Nephron progenitor cell (in vitro differentiated cells): Measurements from ENCODE around the gene PKP1.

ENCODE experiments used
- DNase-seq: peaks from one replicate; pipeline ENCODE4 v3.0.0; 2021
- H3K27ac Mint-ChIP-seq: 2 replicates; pipeline ENCODE4 v1.8.0; 2021; ENCODE audit warnings: mild to moderate bottlenecking, moderate library complexity, mixed read lengths
- H3K27me3 Mint-ChIP-seq: 2 replicates; pipeline ENCODE4 v1.8.0; 2021; ENCODE audit warnings: mild to moderate bottlenecking, low read depth, mixed read lengths; ENCODE audit not compliant: poor library complexity
- H3K36me3 Mint-ChIP-seq: 2 replicates; pipeline ENCODE4 v1.8.0; 2021; ENCODE audit warnings: low read depth, mixed read lengths
- H3K4me1 Mint-ChIP-seq: 2 replicates; pipeline ENCODE4 v1.8.0; 2021; ENCODE audit warnings: mixed read lengths
- H3K4me3 Mint-ChIP-seq: 2 replicates; pipeline ENCODE4 v1.8.0; 2021; ENCODE audit warnings: mild to moderate bottlenecking, moderate library complexity, mixed read lengths
- H3K9me3 Mint-ChIP-seq: 2 replicates; pipeline ENCODE4 v1.8.0; 2021; ENCODE audit warnings: mild to moderate bottlenecking, moderate library complexity, mixed read lengths
- TF ChIP-seq, protein P1 (sequence below): fragments of 200-600 bp; sonication (generic); IDR thresholded peaks from 2 replicates; pipeline ENCODE4 v1.5.0; 2021; ENCODE audit warnings: antibody characterized with exemption

The PKP1 gene

DNA sequence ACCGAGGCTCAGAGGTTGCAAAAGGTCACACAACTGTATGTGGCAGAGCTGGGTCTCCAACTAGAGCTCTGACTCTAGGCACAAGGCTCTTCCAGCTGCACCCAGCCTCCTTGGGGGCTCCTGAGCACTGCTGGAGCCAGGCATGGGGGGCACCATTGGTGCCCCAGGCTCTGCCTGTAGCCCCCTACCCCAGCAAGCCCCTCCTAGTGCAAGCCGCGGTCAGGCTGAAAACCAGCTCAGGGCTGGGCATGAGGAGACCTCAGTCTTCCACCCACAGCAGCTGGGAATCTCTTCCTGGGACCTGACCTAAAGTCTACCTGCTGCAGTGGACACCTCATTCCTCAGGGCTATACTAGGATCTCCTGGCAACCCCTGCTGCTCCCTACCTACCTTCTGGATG is 79.6 kb downstream of the PKP1 start:
- H3K4me1 Mint-ChIP-seq = peaks cover 26% of the 10 kb centered on the region
- no peaks in the 10 kb centered on the region for H3K9me3 Mint-ChIP-seq
- H3K4me3 Mint-ChIP-seq = no peak overlapping the region
- DNase-seq = no peak
- H3K27ac Mint-ChIP-seq = no peak overlapping the region
- H3K36me3 Mint-ChIP-seq = no peaks in the 10 kb centered on the region
- TF ChIP-seq, protein P1, sequence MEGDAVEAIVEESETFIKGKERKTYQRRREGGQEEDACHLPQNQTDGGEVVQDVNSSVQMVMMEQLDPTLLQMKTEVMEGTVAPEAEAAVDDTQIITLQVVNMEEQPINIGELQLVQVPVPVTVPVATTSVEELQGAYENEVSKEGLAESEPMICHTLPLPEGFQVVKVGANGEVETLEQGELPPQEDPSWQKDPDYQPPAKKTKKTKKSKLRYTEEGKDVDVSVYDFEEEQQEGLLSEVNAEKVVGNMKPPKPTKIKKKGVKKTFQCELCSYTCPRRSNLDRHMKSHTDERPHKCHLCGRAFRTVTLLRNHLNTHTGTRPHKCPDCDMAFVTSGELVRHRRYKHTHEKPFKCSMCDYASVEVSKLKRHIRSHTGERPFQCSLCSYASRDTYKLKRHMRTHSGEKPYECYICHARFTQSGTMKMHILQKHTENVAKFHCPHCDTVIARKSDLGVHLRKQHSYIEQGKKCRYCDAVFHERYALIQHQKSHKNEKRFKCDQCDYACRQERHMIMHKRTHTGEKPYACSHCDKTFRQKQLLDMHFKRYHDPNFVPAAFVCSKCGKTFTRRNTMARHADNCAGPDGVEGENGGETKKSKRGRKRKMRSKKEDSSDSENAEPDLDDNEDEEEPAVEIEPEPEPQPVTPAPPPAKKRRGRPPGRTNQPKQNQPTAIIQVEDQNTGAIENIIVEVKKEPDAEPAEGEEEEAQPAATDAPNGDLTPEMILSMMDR = no peak
- peaks cover 16% of the 10 kb centered on the region for H3K27me3 Mint-ChIP-seq

GRCh38 chr1:201363467-201363866 is 80.2 kb downstream of the PKP1 start:
- TF ChIP-seq, protein P1 = no peak
- Mint-ChIP-seq H3K27me3 (peaks cover 17% of the 10 kb centered on the region), H3K4me1 (peaks cover 26% of the 10 kb centered on the region), H3K9me3 (no peaks in the 10 kb centered on the region), H3K36me3 (no peaks in the 10 kb centered on the region), H3K27ac (peak overlapping the region; percentile 20), H3K4me3 (no peak overlapping the region)
- DNase-seq = no peak

DNA sequence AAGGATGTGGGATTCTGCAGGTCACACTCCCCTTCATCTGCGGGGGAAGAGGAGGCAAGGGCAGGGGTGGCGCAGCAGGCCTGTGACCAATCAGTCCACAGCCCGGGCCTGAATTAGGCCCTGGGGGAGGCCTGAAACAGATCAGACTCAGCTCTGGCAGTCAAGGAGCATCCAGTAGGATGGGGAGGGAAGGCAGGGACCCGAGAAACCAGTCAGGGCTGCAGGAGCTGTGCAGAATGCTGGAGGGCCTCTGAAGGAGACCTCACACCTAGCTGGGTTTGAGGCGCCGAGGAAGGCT is 81.5 kb downstream of the PKP1 start:
- DNase-seq = no peak
- no peak overlapping the region for H3K4me3 Mint-ChIP-seq
- no peaks in the 10 kb centered on the region for H3K9me3 Mint-ChIP-seq
- H3K27ac Mint-ChIP-seq = no peak overlapping the region
- TF ChIP-seq, protein P1 = no peak
- H3K4me1 Mint-ChIP-seq = peaks cover 29% of the 10 kb centered on the region
- H3K36me3 Mint-ChIP-seq = no peaks in the 10 kb centered on the region
- peaks cover 22% of the 10 kb centered on the region for H3K27me3 Mint-ChIP-seq

DNA sequence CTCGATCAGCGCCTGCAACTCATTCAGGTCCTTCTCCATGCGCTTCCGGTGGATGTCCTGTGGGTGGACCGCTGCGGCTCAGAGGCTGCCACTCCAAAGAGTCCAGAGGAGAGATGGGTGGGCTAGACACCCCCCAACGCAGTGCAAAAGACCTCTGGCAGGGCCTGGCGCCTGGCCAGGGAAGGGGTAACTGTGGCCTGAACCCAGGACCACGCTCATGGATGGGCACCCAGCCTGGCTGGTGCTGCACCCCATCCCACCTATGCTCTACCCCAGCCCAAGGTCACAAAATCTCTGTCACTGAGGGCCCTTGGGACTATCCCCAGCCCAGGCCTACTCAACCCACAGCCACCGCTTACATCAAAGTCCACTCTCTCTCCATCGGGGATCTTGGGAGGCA is 81.9 kb downstream of the PKP1 start:
- Mint-ChIP-seq H3K27ac (no peak overlapping the region), H3K27me3 (peaks cover 25% of the 10 kb centered on the region), H3K36me3 (no peaks in the 10 kb centered on the region), H3K4me3 (no peak overlapping the region), H3K4me1 (peaks cover 31% of the 10 kb centered on the region), H3K9me3 (no peaks in the 10 kb centered on the region)
- TF ChIP-seq, protein P1 = no peak
- DNase-seq = no peak

- no peak overlapping the region for H3K27ac Mint-ChIP-seq
- TF ChIP-seq, protein P1 = no peak
- no peaks in the 10 kb centered on the region for H3K36me3 Mint-ChIP-seq
- H3K4me1 Mint-ChIP-seq = peaks cover 33% of the 10 kb centered on the region
- H3K4me3 Mint-ChIP-seq = no peak overlapping the region
- no peaks in the 10 kb centered on the region for H3K9me3 Mint-ChIP-seq
- no peak for DNase-seq
- peaks cover 25% of the 10 kb centered on the region for H3K27me3 Mint-ChIP-seq
Observed at GRCh38 chr1:201366696-201367095, 83.4 kb downstream of the PKP1 start.

- TF ChIP-seq, protein P1 = no peak
- Mint-ChIP-seq H3K4me3 (no peak overlapping the region), H3K4me1 (peaks cover 38% of the 10 kb centered on the region), H3K27ac (no peak overlapping the region), H3K36me3 (no peaks in the 10 kb centered on the region), H3K27me3 (peaks cover 24% of the 10 kb centered on the region), H3K9me3 (no peaks in the 10 kb centered on the region)
- no peak for DNase-seq
Observed at GRCh38 chr1:201369209-201369608, 85.9 kb downstream of the PKP1 start.
